DMS 273 (cell line): ENCODE data around the gene IVNS1ABP.

Experiments
- DNase-seq: peaks from one replicate; lab custom pipeline; 2025; ENCODE audit not compliant: unreplicated experiment; lab: John Stamatoyannopoulos, UW

The IVNS1ABP gene

DNA sequence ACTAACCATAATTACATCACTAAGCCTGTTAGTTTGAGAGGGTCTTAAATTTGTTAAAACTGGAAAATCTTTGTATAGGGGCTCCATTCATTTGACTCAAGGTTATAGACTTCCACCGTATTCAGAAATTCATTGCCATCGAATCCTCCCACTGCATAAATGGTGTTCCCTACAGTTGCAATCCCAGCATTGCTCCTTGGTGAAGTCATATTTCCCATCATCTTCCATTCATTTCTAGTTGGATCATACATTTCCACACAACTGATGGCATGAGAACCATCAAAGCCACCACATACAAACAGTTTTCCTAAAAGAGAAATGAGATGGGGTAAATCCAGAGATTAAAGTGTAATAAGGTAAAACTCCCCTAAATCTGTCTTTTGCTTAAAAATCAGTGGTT lies 19.1 kb downstream of the IVNS1ABP start:
- no peak for DNase-seq

DNA sequence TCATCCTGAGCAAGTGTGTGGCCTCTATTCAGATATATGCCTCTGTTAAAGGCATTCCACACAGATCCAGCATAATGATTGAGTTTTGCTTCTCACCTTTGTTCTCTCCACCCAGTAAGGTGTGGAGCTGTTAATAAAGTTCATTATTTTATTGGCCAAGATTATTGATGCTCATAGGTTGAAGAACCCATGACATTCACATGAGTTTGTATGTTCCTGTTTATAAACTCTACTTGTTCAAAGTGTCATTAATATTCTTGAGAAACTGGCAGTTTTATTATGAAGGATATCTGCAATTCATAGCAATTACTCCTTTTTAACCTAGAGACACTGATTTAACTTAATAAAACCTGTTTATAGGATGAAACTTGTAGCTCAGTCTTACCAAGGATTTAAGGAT lies 22.0 kb downstream of the IVNS1ABP start:
- DNase-seq = no peak

DNA sequence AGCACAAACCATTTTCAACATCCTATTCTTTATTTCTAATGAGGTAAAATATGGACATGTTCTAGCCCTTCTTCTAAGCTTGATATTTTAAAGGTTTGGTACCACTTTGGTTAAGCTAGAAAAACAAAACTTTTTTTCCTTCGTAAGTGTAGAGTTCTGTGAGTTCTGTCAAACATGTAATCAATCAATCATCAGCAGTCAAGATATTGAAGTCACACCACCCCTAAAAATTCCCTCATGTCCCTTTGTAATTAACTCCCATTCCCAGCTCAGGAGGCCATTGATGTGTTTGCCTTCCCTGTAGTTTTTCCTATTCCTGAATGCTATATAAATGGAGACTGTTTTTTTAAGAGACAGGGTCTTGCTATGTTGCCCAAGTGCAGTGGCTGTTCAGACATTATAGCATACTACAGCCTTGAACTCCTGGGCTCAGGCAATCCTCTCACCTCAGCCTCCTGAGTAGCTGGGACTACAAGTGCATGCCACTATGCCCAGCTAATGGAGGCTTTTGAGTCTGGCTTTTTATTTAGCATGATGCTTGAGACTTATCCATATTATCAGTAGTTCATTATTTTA lies 23.0 kb downstream of the IVNS1ABP start:
- DNase-seq = no peak

DNA sequence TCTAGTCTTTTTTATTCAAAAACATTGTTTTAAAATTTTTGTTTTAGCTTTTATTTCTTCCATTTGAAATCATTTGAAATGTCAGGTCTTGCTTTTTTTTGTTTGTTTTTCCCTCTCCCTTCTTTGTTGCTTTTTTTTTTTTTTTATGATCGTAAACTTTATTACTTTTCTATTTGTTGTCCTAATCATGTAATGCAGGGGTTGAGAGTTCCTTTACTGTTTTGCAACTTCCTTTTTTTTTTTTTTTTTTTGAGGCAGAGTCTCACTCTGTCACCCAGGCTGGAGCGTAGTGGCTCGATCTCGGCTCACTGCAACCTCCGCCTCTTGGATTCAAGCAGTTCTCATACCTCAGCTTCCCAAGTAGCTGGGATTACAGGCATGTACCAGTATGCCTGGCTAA lies 24.8 kb downstream of the IVNS1ABP start:
- DNase-seq = no peak

DNA sequence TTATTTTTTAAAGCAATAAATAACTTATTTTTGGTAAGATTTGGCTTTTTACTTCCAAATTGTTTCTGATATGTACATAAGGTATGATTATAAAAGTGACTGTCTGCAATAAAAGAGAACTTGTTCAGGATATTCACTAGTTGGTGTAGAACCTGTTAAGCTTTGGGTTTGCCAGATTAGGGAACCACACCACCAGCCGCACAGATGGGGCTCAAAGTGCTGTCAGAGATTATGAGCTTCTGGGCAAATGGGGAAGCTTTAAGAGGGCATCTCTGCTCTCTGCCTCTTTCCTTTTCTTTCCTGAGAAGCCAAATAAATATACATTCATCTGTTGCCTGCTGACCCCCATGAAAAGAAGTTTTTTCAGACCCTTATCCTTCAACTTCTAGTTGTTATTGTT lies 25.4 kb downstream of the IVNS1ABP start:
- DNase-seq = peak; percentile 30

DNA sequence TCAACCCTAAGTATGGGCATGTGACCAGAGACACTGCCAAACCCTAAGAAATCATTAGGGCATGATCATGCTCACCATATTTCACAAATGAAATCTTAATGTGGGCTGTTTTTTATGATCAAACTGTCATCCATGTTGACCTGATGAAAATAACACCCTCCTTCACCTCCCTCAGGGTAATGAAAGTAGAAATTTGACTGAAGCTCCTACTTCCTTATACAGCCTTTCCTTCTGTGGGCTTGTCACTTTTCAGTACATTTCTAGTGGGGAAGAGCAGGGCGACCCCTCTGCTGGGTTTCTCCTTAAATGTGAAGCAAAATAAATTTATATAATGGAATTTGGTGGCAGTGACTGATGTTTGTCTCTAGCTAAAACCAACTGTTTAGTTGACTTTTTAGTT lies 25.9 kb downstream of the IVNS1ABP start:
- DNase-seq = no peak

DNA sequence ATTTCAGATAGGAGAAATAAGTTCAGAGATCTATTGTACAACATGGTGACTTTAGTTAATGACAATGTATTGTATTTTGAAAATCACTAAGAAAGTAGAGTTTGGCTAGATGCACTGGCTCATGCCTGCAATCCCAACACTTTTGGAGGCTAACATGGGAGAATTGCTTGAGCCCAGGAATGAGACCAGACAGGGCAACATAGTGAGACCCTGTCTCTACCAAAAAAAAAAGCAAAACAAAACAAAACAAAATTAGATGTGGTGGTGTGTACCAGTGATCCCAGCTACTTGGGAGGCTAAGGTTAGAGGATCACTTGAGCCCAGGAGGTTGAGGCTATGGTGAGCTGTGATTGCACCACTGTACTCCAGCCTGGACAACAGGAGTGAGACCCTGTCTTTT lies 27.2 kb downstream of the IVNS1ABP start:
- DNase-seq = no peak

DNA sequence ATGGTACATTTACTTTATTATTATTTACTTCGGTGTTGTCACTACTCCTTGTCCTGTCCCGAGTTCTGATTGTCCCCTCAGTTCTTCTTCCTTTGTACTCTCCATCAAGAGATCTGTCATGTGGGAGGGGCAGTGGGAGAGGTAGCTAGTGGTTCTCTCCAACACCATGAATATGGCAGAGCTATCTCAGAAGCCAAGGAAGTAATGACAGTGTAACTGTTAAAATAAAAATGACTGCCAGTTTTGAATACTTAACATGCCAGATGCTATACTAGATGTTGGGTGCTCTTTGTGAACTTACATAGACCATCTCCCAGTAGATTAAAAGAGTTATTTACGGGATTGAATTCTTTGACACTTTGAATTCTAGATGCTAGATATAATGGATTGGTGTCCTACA lies 28.6 kb downstream of the IVNS1ABP start:
- DNase-seq = no peak

DNA sequence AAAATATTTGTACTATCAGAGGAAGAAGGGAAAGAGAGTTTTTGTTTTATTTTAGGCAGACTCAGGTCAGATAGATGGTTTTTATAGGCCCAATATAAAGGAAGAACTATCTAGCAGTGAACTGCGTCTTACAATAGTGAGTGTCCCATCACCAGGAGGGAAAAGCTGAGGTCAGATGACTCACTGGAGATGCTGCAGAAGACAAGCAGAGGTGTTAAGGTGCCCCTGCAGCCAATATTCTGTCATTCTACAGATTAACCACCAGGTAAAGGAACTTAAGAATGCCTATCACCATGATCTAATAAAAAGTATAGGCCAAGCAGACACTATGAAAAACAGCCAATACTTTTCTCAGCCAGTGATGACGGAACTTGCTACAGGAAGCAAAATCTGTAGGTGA lies 29.6 kb downstream of the IVNS1ABP start:
- no peak for DNase-seq

DNA sequence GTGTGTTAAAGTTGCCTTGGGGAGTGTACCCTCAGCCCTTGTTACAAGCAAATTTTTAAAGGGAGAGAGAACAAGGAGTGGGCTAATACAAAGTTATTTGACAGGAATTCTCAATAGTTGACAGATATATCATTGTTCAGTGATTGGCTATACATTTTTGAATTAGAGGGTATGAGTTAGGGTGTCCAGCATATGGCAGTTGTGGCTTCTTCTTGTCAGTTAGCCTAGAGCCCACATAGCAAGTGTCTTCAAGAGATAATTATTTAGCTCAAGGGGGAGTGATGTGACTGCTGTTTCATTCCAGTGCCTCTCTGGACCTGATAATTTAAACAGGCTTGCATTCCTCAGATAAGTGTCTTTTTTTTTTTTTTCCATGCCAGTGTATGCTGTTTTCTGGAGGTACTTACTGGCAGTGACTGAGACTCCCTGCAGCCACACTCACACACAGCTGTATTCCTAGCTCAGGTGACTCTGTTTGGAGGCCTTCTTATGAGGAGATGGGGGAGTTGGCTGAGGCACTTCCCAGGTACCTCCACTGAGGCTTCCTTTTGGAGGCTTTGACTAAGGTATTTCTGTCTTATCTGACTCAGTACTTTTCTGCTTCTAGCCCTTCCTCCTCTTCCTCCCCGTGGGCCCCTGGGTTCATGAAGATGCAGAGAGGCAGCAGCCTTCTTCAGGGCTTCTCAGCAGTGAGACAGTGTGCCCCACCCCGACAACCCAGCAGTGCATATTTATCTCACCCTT lies 32.3 kb downstream of the IVNS1ABP start:
- no peak for DNase-seq

DNA sequence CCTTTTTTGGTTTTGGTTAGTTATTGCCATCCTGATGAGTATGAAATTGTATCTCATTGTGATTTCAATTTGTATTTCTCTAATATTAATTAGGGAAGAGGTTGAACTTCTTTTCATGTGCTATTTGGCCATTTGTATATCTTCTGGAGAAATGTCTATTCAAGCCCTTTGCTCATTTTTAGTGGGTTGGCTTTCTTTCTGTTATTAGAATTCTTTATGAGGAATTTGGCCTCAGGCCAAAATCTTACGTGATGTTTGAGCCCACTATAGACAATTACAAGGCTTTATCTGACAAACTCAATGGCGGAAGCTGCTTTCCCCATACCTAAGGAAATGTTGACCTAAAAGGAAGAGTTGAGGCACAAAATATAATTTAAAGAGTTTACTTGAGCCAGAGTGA lies 32.9 kb downstream of the IVNS1ABP start:
- DNase-seq = no peak

DNA sequence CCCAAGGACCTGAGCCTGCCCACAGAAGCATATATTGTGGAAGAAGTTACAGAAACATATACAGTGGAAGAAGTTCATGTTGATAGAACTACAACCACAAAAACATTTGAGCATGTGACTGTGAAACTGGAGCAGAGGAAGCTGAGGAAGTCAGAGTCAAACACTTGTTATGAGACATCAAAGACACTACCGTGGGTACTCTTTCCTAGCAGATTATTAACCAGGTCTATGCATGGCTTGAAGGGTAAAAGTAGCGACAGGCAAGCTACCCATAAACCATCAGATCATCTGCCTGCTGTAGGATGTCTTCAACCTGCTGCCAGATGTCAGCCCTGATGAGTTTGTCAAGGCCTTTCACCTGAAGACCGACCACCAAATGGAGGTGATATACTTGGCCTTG lies 35.8 kb downstream of the IVNS1ABP start:
- DNase-seq = no peak

DNA sequence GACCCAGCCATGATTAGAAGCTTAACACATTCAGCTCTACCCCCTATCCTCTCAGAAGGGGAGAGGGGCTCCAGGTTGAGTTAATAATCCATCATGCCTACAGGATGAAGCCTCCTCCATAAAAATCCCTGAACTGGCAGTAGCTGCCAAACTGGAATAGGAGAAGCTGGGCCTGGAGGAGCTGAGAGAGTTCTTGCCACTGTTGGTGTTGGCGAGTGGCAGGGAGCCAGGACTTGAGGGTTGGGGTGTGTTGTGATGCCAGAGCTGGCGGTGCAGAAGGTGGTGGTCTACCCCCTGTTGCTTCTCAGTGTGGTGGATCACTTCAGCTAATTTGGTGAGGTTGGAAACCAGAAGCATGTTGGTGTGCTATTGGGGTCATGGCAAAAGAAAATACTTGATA lies 36.5 kb downstream of the IVNS1ABP start:
- DNase-seq = no peak

DNA sequence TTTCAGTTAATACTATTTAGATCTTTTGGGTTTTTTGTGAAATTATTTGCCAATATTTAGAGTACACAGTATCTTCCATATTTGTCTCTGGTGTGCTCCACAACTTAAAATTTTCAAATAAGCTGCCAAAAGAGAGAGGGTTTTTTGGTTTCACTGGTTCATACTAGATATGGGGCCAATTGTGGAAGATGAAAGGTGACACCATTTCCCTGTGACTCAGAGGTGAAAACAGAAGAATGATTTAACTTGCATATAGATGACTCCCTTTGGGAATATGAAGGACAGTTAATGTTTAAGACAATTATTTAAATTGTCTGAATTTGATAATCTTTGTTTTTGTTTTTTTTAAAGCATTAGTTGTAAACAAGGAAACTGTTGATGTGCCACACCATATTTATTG lies 37.5 kb downstream of the IVNS1ABP start:
- DNase-seq = no peak

DNA sequence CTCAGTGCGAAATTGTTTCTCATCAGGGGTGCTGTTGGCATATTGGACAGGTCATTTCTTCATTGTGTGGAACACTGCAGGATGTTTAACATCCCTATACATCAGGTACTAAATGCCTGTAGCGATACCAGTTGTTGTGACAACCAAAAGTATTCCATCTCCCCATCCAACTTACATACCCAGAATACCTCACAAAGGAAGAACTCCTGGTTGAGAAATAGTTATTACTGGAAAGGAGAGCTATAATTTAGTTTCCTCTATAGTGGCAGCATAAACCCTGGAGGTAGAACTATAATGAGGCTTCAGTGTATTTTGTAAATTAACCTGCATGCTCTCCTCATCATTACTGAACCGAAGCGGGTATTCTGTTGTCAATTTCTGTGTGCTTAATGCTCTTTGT lies 45.1 kb downstream of the IVNS1ABP start:
- no peak for DNase-seq

DNA sequence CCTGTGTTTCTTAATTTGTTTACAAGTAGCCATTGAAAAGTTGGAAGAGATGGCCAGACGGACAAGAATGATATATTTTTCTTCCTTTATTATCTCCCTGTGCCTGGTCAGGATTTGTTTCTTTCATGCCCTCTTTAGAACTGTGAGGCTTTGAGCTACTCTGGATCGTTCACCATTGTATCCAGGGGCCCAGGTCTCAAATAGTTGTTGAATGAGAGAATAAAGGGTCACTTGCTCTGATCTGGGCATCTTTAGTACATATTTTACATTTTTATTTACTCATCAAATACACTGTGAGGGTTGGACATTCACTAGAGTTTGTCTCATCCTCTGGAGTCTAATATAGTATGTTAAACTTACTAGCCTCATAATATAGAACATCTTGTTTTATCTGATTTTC lies 48.7 kb downstream of the IVNS1ABP start:
- DNase-seq = no peak

DNA sequence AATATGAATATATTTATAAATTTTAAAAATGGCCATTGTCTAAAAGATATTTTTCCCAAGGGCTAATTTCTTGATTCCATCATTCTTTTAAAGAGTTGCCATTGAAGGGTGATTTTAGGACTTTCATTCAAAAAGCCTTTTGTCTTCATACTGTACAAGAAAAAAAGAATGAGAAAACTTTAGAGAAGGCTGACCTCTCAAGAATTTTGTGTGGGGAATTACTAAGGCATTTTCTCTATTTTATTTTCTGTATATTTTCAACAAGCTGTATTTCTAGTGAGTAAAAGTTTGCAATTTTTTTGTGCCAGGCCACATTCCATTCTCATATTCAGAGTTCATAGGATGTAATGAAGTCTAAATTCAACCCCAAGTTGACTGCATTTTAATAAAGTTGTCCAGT lies 49.3 kb downstream of the IVNS1ABP start:
- DNase-seq = no peak

DNA sequence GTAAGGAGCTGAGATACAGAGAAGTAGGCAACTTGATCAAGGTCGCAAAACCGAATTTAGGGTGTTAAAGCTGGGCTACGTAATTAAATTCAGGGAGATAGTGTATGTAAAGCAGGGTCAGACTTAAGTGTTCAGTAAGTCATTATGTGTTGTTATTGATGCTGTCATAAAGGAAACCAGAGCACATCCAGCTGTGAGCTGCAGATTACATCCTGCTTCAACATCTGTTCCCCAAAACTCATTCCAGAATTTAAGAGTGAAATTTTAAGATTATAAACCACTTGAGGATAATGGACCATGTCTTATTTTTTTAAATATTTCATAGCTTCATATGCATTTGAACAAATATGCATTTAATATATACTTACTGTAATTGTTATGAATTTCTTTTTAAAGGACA lies 49.7 kb downstream of the IVNS1ABP start:
- DNase-seq = no peak

DNA sequence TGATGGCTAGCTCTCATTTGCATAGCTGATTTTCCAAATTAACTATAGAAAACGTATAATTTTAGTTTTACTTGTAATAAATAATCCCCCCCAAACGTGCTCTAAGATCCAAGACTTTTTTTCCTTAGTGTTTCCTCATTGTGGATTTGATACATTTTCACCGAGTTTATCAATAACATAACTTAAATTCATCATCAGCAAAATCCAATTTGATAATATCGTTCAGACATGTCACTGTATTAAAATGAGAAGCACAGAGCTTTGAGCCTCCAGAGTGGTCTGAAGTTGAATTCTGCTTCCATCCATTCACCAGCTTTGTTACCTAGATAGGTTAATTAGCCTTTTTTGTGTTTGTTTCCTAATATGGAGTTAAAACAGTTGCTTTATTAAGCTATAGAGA lies 51.7 kb downstream of the IVNS1ABP start:
- DNase-seq = no peak

DNA sequence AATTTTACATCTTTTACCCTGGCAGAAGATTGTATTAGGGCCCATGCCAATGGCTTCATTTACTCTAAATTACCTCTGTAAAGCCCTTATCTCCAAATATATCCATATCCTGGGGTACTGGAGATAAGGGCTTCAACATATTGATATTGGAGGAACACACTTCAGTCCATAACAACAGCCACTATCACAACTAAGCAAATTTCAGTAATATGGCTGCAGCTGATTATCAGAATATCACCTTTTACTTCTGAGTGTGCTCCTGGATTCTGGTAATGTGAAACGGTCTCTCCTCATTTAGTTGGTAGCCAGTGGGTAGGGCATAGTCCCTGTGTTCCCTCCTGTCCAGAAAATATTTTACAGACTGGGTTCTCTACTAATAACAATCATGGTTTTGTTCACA lies 53.3 kb downstream of the IVNS1ABP start:
- no peak for DNase-seq

DNA sequence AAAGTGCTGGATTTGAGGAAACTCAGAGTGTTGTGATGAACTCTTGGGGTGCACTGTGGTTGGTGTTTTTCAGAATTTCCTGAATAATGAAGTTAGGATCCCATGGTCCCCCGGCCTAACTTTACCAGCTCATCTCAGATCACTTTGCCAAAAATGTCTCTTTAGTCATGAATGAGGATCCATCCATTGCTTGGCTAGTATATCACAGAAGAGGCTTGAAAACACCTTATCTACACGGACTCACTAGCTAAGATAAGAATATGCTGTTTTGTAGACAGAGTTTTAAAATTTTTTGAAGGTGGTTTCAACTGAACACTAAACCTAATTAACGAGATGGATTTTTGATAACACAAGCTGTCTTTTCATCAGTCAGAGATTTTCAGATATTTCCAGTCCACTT lies 53.8 kb downstream of the IVNS1ABP start:
- DNase-seq = no peak

DNA sequence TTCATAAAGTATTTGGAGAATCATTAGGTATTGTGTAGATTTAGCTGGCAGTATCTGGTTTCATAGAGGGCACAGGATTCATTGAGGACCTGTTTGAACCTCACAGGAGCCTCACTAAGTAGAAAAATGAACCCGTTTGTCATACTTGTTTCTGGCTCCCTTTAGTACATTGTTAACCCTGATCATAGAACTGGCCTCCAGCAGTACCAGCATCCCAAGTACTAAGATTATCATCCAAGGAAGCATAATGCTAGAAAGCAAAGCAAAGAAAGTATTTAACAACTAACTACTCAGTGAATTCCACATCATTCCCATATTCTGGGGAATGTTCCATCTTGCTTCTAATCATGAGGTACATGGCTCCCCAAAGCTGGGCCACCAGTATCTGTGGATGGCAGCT lies 54.9 kb downstream of the IVNS1ABP start:
- DNase-seq = no peak

DNA sequence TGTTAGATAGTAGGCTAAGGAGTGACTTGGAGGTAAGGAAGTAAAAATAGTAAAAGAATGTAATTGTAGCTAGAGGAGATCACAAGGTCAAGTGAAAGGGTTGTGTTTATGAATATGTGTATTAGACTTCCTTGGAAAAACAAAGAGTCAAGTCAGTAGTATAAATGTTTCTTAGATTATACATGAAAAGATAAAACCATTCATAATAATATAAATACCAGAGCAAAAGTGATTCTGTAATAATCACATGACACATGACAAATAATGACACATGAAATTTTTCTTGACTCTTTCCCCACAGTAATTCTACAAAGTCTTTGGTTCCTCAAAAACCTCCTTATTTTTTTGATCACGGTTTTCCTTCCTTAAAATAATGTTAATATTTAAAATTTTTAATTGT lies 56.4 kb downstream of the IVNS1ABP start:
- no peak for DNase-seq
